CD4-positive, CD25-positive, alpha-beta regulatory T cell (primary cell): ENCODE results near the gene STAG1. TPM values are rescaled to one million over a fixed set of nuclear protein-coding genes. Genes with fewer than 3 reads are reported as not detected.

Experiments used
- ATAC-seq, 2 donors: fragments of 150-1000 bp; cut with Tn5 transposase; one replicate each; pipeline ENCODE4 v1.10.0; 2021; ENCODE audit warnings: low read depth in 2 of 2, moderate number of reproducible peaks in 2 of 2, moderate library complexity in 1 of 2
- DNase-seq, 3 donors: peaks; one replicate each; pipeline versions ENCODE4 v3.0.0 to v3.0.0-alpha.2; 2012 to 2022; ENCODE audit warnings: mixed read lengths in 1 of 3
- H3K27ac ChIP-seq: one replicate; pipeline ENCODE4 v1.7.0; 2013; ENCODE audit warnings: mild to moderate bottlenecking, low read length; ENCODE audit not compliant: insufficient read depth, poor library complexity, severe bottlenecking
- H3K27me3 ChIP-seq: one replicate; pipeline ENCODE4 v1.7.0; 2013; ENCODE audit warnings: low read length; ENCODE audit not compliant: control insufficient read depth, insufficient read depth
- H3K36me3 ChIP-seq: one replicate; pipeline ENCODE4 v1.7.0; 2013; ENCODE audit warnings: mild to moderate bottlenecking, low read length, moderate library complexity; ENCODE audit not compliant: control insufficient read depth, insufficient read depth
- H3K4me1 ChIP-seq: 2 replicates; pipeline ENCODE4 v1.7.0; 2013; ENCODE audit warnings: mild to moderate bottlenecking, low read length; ENCODE audit not compliant: insufficient read depth, control insufficient read depth, poor library complexity, severe bottlenecking
- H3K4me3 ChIP-seq: one replicate; pipeline ENCODE4 v1.7.0; 2013; ENCODE audit warnings: low read depth, mild to moderate bottlenecking, low read length, moderate library complexity
- H3K9me3 ChIP-seq, 2 experiments: 1 replicate in 1 of 2; 2 replicates in 1 of 2; pipeline ENCODE4 v1.7.0; 2013; ENCODE audit warnings: low read length in 2 of 2, mild to moderate bottlenecking in 1 of 2, moderate library complexity in 1 of 2; ENCODE audit not compliant: control insufficient read depth in 2 of 2
- H3K27ac Mint-ChIP-seq, 3 donors: one replicate each; pipeline ENCODE4 v1.8.0; 2020 to 2022; ENCODE audit warnings: mild to moderate bottlenecking in 3 of 3, mixed read lengths in 3 of 3, moderate library complexity in 2 of 3
- H3K27me3 Mint-ChIP-seq: one replicate; pipeline ENCODE4 v1.8.0; 2022; ENCODE audit warnings: mild to moderate bottlenecking, mixed read lengths
- H3K36me3 Mint-ChIP-seq: one replicate; pipeline ENCODE4 v1.8.0; 2020; ENCODE audit warnings: mixed read lengths
- H3K4me1 Mint-ChIP-seq, 4 donors: one replicate each; pipeline ENCODE4 v1.8.0; 2020 to 2022; ENCODE audit warnings: mixed read lengths in 4 of 4, mild to moderate bottlenecking in 1 of 4
- H3K4me3 Mint-ChIP-seq, 4 donors: one replicate each; pipeline ENCODE4 v1.8.0; 2020 to 2022; ENCODE audit warnings: mild to moderate bottlenecking in 4 of 4, mixed read lengths in 4 of 4, moderate library complexity in 3 of 4
- H3K9me3 Mint-ChIP-seq, 7 donors: one replicate each; pipeline ENCODE4 v1.8.0; 2020 to 2022; ENCODE audit warnings: mixed read lengths in 7 of 7, mild to moderate bottlenecking in 3 of 7, moderate library complexity in 2 of 7
- polyA plus RNA-seq, 4 donors: library from polyadenylated mRNA; unstranded; fragments of 300-500 nt; fragmentation: Illumina TruSeq; gene quantifications; one replicate each; pipeline ENCODE4 v1.2.3, GENCODE V29; 2021
- total RNA-seq: library from RNA; stranded (reverse); gene quantifications from one replicate; pipeline ENCODE4 v1.2.3, GENCODE V29; 2022

The STAG1 gene
- total and polyA plus RNA-seq, 5 donors from 2014 or later = 16.0 to 58.6 (median 21.3) TPM

- H3K27me3 ChIP-seq = no peaks in the 10 kb centered on the region
- no peak overlapping the region for H3K27ac ChIP-seq
- H3K36me3 ChIP-seq = peaks cover 2% of the 10 kb centered on the region
- no peaks in the 10 kb centered on the region for H3K9me3 ChIP-seq
- DNase-seq = no peak
- no peak for ATAC-seq
- Mint-ChIP-seq H3K27me3 (no peaks in the 10 kb centered on the region), H3K36me3 (peaks cover 20% of the 10 kb centered on the region), H3K4me3 (no peak overlapping the region), H3K4me1 (peaks cover under 1 to 11% (median 6%) of the 10 kb centered on the region in 4 donors), H3K27ac (peak overlapping the region in 2 of 3 donors; percentile 0 to 64), H3K9me3 (no peaks in the 10 kb centered on the region)
- H3K4me1 ChIP-seq = no peaks in the 10 kb centered on the region
- no peak overlapping the region for H3K4me3 ChIP-seq
Observed at GRCh38 chr3:136366289-136366688, 385.9 kb downstream of the STAG1 start.

- peaks cover 10 to 19% (median 15%) of the 10 kb centered on the region in 4 donors for H3K4me1 Mint-ChIP-seq
- Histone ChIP-seq H3K4me3 (no peak overlapping the region), H3K27ac (no peak overlapping the region), H3K36me3 (peaks cover 20% of the 10 kb centered on the region), H3K27me3 (no peaks in the 10 kb centered on the region), H3K9me3 (no peaks in the 10 kb centered on the region), H3K4me1 (no peaks in the 10 kb centered on the region)
- H3K36me3 Mint-ChIP-seq = peaks cover 26% of the 10 kb centered on the region
- no peak overlapping the region for H3K4me3 Mint-ChIP-seq
- DNase-seq (peak in 1 of 3 donors; percentile 57), ATAC-seq (no peak)
- H3K9me3 Mint-ChIP-seq = peaks cover 0 to 5% (median 3%) of the 10 kb centered on the region in 7 donors
- no peak overlapping the region for H3K27ac Mint-ChIP-seq
- no peaks in the 10 kb centered on the region for H3K27me3 Mint-ChIP-seq
Observed at GRCh38 chr3:136353461-136353860, 398.7 kb downstream of the STAG1 start.

GRCh38 chr3:136351905-136352304 lies 400.3 kb downstream of the STAG1 start:
- Mint-ChIP-seq H3K4me1 (peaks cover 10 to 19% (median 15%) of the 10 kb centered on the region in 4 donors), H3K27ac (peak overlapping the region in 1 of 3 donors; percentile 6), H3K36me3 (peaks cover 27% of the 10 kb centered on the region), H3K27me3 (no peaks in the 10 kb centered on the region), H3K9me3 (peaks cover 0 to 5% (median 3%) of the 10 kb centered on the region in 7 donors), H3K4me3 (no peak overlapping the region)
- Histone ChIP-seq H3K4me1 (no peaks in the 10 kb centered on the region), H3K4me3 (no peak overlapping the region), H3K9me3 (no peaks in the 10 kb centered on the region), H3K27me3 (no peaks in the 10 kb centered on the region), H3K36me3 (peaks cover 25% of the 10 kb centered on the region), H3K27ac (no peak overlapping the region)
- DNase-seq = no peak
- no peak for ATAC-seq

GRCh38 chr3:136351351-136351750 lies 400.8 kb downstream of the STAG1 start:
- Mint-ChIP-seq H3K27me3 (no peaks in the 10 kb centered on the region), H3K9me3 (peaks cover 0 to 5% (median 3%) of the 10 kb centered on the region in 7 donors), H3K4me1 (peaks cover 10 to 19% (median 15%) of the 10 kb centered on the region in 4 donors), H3K36me3 (peaks cover 27% of the 10 kb centered on the region), H3K27ac (no peak overlapping the region), H3K4me3 (no peak overlapping the region)
- Histone ChIP-seq H3K27ac (no peak overlapping the region), H3K4me3 (no peak overlapping the region), H3K27me3 (no peaks in the 10 kb centered on the region), H3K4me1 (no peaks in the 10 kb centered on the region), H3K36me3 (peaks cover 23% of the 10 kb centered on the region), H3K9me3 (no peaks in the 10 kb centered on the region)
- no peak for ATAC-seq
- DNase-seq = no peak

- no peaks in the 10 kb centered on the region for H3K4me1 ChIP-seq
- H3K27ac Mint-ChIP-seq = peak overlapping the region in 1 of 3 donors; percentile 83
- DNase-seq (no peak), ATAC-seq (no peak)
- H3K9me3 Mint-ChIP-seq = peaks cover 0 to 2% (median 0%) of the 10 kb centered on the region in 7 donors
- H3K4me3 Mint-ChIP-seq = no peak overlapping the region
- no peaks in the 10 kb centered on the region for H3K27me3 ChIP-seq
- no peak overlapping the region for H3K4me3 ChIP-seq
- no peaks in the 10 kb centered on the region for H3K27me3 Mint-ChIP-seq
- H3K27ac ChIP-seq = no peak overlapping the region
- no peaks in the 10 kb centered on the region for H3K9me3 ChIP-seq
- peaks cover 9 to 23% (median 14%) of the 10 kb centered on the region in 4 donors for H3K4me1 Mint-ChIP-seq
- H3K36me3 Mint-ChIP-seq = peaks cover 25% of the 10 kb centered on the region
- H3K36me3 ChIP-seq = peaks cover 24% of the 10 kb centered on the region
Observed at GRCh38 chr3:136350557-136350956, 401.6 kb downstream of the STAG1 start.

- H3K4me3 ChIP-seq = no peak overlapping the region
- DNase-seq = no peak
- Mint-ChIP-seq H3K4me3 (no peak overlapping the region), H3K9me3 (peaks cover 0 to 2% (median 0%) of the 10 kb centered on the region in 7 donors), H3K27ac (peak overlapping the region in 1 of 3 donors; percentile 83), H3K36me3 (peaks cover 22% of the 10 kb centered on the region), H3K4me1 (peaks cover 9 to 23% (median 14%) of the 10 kb centered on the region in 4 donors), H3K27me3 (no peaks in the 10 kb centered on the region)
- H3K27ac ChIP-seq = no peak overlapping the region
- no peak for ATAC-seq
- no peaks in the 10 kb centered on the region for H3K4me1 ChIP-seq
- H3K9me3 ChIP-seq = no peaks in the 10 kb centered on the region
- H3K36me3 ChIP-seq = peaks cover 26% of the 10 kb centered on the region
- no peaks in the 10 kb centered on the region for H3K27me3 ChIP-seq
Observed at GRCh38 chr3:136350132-136350531, 402.0 kb downstream of the STAG1 start.

- H3K4me1 ChIP-seq = no peaks in the 10 kb centered on the region
- Mint-ChIP-seq H3K4me3 (no peak overlapping the region), H3K36me3 (peaks cover 27% of the 10 kb centered on the region), H3K27me3 (no peaks in the 10 kb centered on the region), H3K4me1 (peaks cover 0 to 5% (median 0%) of the 10 kb centered on the region in 4 donors), H3K9me3 (no peaks in the 10 kb centered on the region), H3K27ac (peak overlapping the region in 2 of 3 donors; percentile 33 to 38)
- peaks cover 44% of the 10 kb centered on the region for H3K36me3 ChIP-seq
- no peaks in the 10 kb centered on the region for H3K27me3 ChIP-seq
- DNase-seq = no peak
- H3K27ac ChIP-seq = no peak overlapping the region
- H3K9me3 ChIP-seq = no peaks in the 10 kb centered on the region
- ATAC-seq = no peak
- no peak overlapping the region for H3K4me3 ChIP-seq
Observed at GRCh38 chr3:136346486-136346885, 405.7 kb downstream of the STAG1 start.

GRCh38 chr3:136343873-136344555 lies 408.2 kb downstream of the STAG1 start:
- peaks cover 54% of the 10 kb centered on the region for H3K36me3 ChIP-seq
- peaks cover 35% of the 10 kb centered on the region for H3K36me3 Mint-ChIP-seq
- H3K27ac ChIP-seq = no peak overlapping the region
- peak overlapping the region in 1 of 3 donors; percentile 76 for H3K27ac Mint-ChIP-seq
- no peak overlapping the region for H3K4me3 Mint-ChIP-seq
- H3K27me3 ChIP-seq = no peaks in the 10 kb centered on the region
- no peak overlapping the region for H3K4me3 ChIP-seq
- no peaks in the 10 kb centered on the region for H3K27me3 Mint-ChIP-seq
- ATAC-seq = no peak
- H3K4me1 Mint-ChIP-seq = peaks cover 0 to 5% (median 0%) of the 10 kb centered on the region in 4 donors
- no peaks in the 10 kb centered on the region for H3K4me1 ChIP-seq
- H3K9me3 Mint-ChIP-seq = no peaks in the 10 kb centered on the region
- H3K9me3 ChIP-seq = no peaks in the 10 kb centered on the region
- DNase-seq = peak in 1 of 3 donors; percentile 4
